ENCODE data around the gene PLEKHG4B.
"Not testable (repeated sequence)": the region's sequence is repeated elsewhere in the genome, so short reads cannot be mapped to it uniquely, and the experiment has no call there.

The PLEKHG4B gene

GRCh38 chr5:91556-92263 lies at the start of gene PLEKHG4B:
Gene PLEKHG4B, plus strand, starts transcription at chr5:92168. Its CDS starts 64 bp downstream, at chr5:92232.
- DNase-seq (ENCODE audit: low read depth), result no peak
- H3K4me3 ChIP-seq (ENCODE audit: low read depth, low read length), result peak within 1 kb of the TSS; percentile 29

- no peak overlapping the region for H3K4me3 ChIP-seq (ENCODE audit: low read depth, low read length)
- no peak for DNase-seq (ENCODE audit: low read depth)
Measured at GRCh38 chr5:42250-42649, 49.7 kb upstream of the PLEKHG4B start.

- no peak for DNase-seq (ENCODE audit: low read depth)
- no peak overlapping the region for H3K4me3 ChIP-seq (ENCODE audit: low read depth, low read length)
Measured at GRCh38 chr5:48192-48591, 43.8 kb upstream of the PLEKHG4B start.

GRCh38 chr5:49530-49929 lies 42.4 kb upstream of the PLEKHG4B start:
- not testable (repeated sequence) for H3K4me3 ChIP-seq (ENCODE audit: low read depth, low read length); DNase-seq (ENCODE audit: low read depth)

- no peak for DNase-seq (ENCODE audit: low read depth)
- H3K4me3 ChIP-seq (ENCODE audit: low read depth, low read length), result no peak overlapping the region
Measured at GRCh38 chr5:49953-50544, 41.9 kb upstream of the PLEKHG4B start.

- no peak for DNase-seq (ENCODE audit: low read depth)
- no peak overlapping the region for H3K4me3 ChIP-seq (ENCODE audit: low read depth, low read length)
Measured at GRCh38 chr5:50724-51499, 41.1 kb upstream of the PLEKHG4B start.

GRCh38 chr5:51500-51823 lies 40.5 kb upstream of the PLEKHG4B start:
- DNase-seq (ENCODE audit: low read depth), result no peak
- no peak overlapping the region for H3K4me3 ChIP-seq (ENCODE audit: low read depth, low read length)

- peak overlapping the region; percentile 49 for H3K4me3 ChIP-seq (ENCODE audit: low read depth, low read length)
- DNase-seq (ENCODE audit: low read depth), result no peak
Measured at GRCh38 chr5:53381-54174, 38.4 kb upstream of the PLEKHG4B start.

DNA sequence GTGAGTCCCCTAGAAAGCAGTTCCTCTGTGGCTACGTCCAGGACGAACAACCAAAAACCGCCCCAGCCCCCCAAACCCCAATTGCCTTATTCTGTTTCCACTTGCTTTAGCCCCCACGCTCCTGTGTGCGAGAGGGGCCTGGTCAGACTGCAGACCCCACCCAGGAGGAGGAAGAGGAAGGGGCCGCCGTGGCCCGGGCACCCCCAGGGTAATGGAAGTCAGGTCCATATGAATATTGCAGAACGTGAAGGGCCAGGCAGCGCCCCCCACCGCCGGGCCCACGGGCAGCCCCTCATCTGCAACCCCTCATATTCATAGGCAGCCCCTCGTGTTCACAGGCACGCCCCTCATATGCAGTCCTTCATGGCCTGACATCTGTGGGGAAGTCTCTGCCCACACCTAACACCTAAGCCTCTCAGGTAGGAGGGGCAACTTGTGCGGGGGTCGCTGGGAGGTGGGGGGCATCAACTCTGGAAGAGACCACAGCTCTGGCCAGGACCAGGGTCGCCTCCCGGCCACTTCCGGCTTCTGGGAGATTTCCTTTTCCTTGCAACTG lies 37.7 kb upstream of the PLEKHG4B start:
- DNase-seq (ENCODE audit: low read depth), result no peak
- H3K4me3 ChIP-seq (ENCODE audit: low read depth, low read length), result peak overlapping the region; percentile 49

GRCh38 chr5:54876-55569 lies 36.9 kb upstream of the PLEKHG4B start:
- no peak for DNase-seq (ENCODE audit: low read depth)

DNA sequence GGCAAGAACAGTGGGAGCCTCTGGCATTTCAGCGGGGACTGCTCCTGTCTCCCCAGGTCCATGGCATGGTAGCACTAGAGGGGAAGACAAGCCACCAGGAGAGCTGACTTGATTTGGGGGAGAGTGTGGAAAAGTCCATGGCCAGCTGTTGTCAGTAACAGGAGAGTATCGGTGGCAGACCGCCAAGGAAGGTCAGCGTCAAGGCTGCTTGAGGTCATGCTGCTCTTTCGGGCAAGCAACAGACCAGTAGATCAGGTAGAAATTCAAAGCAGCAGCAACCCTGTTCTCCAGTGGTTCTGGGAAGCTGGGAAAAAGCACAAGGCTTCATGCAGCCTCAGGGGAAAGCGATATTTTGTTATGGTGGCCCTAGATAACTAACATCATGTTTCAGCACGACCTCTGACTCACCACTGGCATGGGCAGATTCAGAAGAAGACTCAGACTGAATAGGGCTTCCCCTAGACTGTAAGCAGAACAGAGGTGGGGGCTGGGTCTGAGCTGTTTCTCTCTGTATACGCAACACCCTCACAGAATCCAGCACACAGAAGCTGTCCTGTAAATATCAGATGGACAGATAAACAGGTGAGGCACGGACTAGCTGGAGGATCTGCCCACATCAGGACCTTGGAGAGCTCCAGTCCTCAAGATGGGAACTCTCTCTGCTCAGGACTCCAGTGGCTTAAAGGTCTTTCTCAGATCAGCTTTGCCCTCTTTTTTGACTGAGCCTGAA lies 35.2 kb upstream of the PLEKHG4B start:
- H3K4me3 ChIP-seq (ENCODE audit: low read depth, low read length), result no peak overlapping the region
- no peak for DNase-seq (ENCODE audit: low read depth)

More at GRCh38 chr5:54876-55569, 36.9 kb upstream of the PLEKHG4B start:
- H3K4me3 ChIP-seq (ENCODE audit: low read depth, low read length), result no peak overlapping the region

DNA sequence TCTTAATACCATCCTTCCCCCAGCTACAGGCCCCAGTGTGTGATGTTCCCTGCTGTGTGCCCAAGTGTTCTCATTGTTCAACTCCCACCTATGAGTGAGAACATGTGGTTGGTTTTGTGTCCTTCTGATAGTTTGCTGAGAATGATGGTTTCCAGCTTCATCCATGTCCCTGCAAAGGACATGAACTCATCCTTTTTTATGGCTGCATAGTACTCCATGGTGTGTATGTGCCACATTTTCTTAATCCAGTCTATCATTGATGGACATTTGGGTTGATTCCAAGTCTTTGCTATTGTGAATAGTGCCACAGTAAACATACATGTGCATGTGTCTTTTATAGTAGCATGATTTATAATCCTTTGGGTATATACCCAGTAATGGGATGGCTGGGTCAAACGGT lies 31.7 kb upstream of the PLEKHG4B start:
- not testable (repeated sequence) for DNase-seq (ENCODE audit: low read depth); H3K4me3 ChIP-seq (ENCODE audit: low read depth, low read length)

DNA sequence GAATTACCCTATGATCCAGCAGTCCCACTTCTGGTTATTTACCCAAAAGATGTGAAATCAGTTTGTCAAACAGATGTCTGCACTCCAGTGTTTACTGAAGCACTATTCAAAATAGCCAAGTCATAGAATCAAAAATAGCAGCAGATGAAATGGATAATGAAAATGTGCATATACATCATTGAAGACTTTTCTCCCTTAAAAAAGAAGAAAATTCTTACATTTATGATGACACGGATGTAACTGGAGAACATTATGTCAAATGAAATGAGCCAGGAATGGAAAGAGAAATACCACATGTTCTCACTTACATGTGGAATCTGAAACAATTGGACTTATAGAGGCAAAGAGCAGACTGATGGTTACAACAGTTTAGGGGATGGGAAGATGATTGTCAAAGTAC lies 21.5 kb upstream of the PLEKHG4B start:
- no peak overlapping the region for H3K4me3 ChIP-seq (ENCODE audit: low read depth, low read length)
- no peak for DNase-seq (ENCODE audit: low read depth)

GRCh38 chr5:72316-73180 lies 19.4 kb upstream of the PLEKHG4B start:
- not testable (repeated sequence) for DNase-seq (ENCODE audit: low read depth); H3K4me3 ChIP-seq (ENCODE audit: low read depth, low read length)

- not testable (repeated sequence) for H3K4me3 ChIP-seq (ENCODE audit: low read depth, low read length); DNase-seq (ENCODE audit: low read depth)
Measured at GRCh38 chr5:73181-73447, 18.9 kb upstream of the PLEKHG4B start.

DNA sequence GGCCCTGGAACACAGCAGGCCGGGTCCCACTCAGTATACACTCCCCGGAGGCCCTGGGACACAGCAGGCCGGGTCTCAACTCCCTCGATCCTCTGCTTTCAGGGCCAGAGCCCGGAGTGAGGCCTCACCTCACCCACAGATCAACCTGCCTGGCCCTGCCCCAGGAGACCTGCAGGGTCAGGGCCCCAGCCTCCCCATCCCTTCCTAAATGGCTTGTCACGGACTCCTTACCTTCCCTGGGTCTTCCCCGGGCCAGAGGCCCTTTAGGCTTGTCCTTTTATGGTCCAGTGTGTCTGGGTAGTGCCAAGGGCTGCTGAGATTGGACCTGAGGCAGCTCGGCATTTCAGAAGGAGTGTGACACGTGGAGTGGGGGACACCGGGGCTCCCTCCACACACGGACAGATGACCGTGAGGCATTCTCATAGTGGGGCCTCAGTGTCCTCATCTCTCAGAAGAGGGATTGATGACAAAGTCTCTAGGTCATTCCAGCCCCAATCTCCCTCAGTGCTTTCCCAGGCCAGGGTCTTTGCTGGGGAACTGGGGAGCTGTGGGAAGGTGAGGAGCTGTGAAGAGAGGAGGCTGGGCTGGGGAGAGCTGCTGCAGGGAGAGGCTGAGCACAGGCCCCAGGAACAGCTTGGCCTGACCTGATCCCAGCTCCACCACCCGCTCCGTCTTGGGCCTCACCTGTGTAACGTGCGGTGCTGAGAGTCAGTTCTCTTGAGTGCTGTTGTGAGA lies 18.0 kb upstream of the PLEKHG4B start:
- no peak for DNase-seq (ENCODE audit: low read depth)
- H3K4me3 ChIP-seq (ENCODE audit: low read depth, low read length), result no peak overlapping the region

DNA sequence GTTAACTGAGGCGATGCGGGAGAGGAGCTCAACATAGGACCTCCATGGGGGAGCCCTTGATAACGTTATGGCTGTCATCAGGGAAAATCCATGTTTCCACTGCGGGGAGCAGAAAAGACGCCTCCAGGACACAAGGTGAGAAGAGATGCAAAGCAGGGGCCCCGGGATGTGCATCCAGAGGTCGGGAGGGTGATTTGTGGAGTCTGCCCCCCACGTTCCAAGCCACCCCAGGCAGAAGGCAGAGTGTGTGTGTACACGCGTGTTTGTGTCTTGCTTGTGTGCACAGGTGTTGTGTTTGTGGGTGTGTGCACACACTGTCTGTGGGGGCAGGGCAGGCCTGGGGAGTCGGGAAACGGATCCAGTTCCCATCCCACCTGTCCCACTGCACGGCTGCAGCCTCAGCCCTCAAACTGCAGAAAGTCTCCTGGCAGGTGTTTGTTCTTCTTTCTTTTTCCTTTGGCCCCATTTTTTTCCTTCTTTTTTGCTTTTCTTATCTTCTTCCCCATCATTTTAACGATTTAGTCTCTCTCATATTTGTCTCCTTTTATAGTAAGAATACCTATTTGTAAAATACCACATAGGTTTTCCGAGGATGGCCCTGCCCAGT lies 17.4 kb upstream of the PLEKHG4B start:
- no peak overlapping the region for H3K4me3 ChIP-seq (ENCODE audit: low read depth, low read length)
- no peak for DNase-seq (ENCODE audit: low read depth)

Data from skeletal muscle cell (primary cell).